Transverse colon (tissue), 3 donors: ENCODE data around the gene SZT2.
"Not testable (repeated sequence)": the region's sequence is repeated elsewhere in the genome, so short reads cannot be mapped to it uniquely, and the experiment has no call there.

Experiments used
- CTCF ChIP-seq, 5 experiments: fragments of 200-600 bp in 3 of 5; fragments of 450-650 bp in 2 of 5; sonication (generic) in 3 of 5; IDR thresholded peaks; 1 replicate in 2 of 5; 2 replicates in 3 of 5; pipeline ENCODE4 v1.5.1; 2016 to 2017; ENCODE audit warnings: antibody characterized with exemption in 5 of 5, inconsistent platforms in 3 of 5, mild to moderate bottlenecking in 2 of 5, moderate library complexity in 1 of 5
- EP300 ChIP-seq: sonication (generic); formaldehyde crosslinking; IDR thresholded peaks from one replicate; pipeline ENCODE4 v1.6.1; 2017; ENCODE audit warnings: antibody characterized with exemption, low read depth
- POLR2A ChIP-seq: fragments of 450-650 bp; IDR thresholded peaks from one replicate; pipeline ENCODE4 v1.6.1; 2016; ENCODE audit warnings: antibody characterized with exemption, mild to moderate bottlenecking, moderate library complexity

DNA sequence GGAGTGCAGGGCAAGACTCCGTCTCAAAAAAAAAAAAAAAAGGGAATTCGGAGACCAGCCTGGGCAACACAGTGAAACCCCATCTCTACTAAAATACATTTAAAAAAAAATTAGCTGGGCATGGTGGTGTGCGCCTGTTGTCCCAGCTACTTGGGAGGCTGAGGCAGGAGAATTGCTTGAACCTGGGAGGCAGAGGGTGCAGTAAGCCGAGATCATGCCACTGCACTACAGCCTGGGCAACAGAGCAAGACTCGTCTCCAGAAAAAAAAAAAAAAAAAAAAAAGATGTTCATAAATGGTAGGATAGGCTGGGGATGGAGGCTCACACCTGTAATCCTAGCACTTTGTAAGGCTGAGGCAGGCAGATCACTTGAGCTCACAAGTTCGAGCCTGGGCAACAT is 19.9 kb upstream of the SZT2 start:
- not testable (repeated sequence) for TF ChIP-seq EP300; CTCF (IDR thresholded peaks at IDR 0.05); POLR2A
